Skin epidermis (tissue), 12 donors: Measurements from ENCODE around the gene TTC22.

ENCODE experiments used
- H3K27ac ChIP-seq, 21 experiments: fragments of 200-600 bp; sonication (generic) in 11 of 21; one replicate each; pipeline ENCODE4 v1.5.0; 2020; ENCODE audit warnings: mild to moderate bottlenecking in 3 of 21, inconsistent platforms in 2 of 21, moderate library complexity in 2 of 21
- H3K4me3 ChIP-seq, 7 experiments: fragments of 200-600 bp; sonication (generic) in 2 of 7; one replicate each; pipeline ENCODE4 v1.5.0; 2020; ENCODE audit warnings: inconsistent platforms in 2 of 7, mild to moderate bottlenecking in 2 of 7, moderate library complexity in 1 of 7

The TTC22 gene

GRCh38 chr1:54800899-54801759 lies at the start of gene TTC22:
Gene TTC22 (minus strand): TSS chr1:54801323. CDS start chr1:54801163, 160 bp downstream.
- peak within 1 kb of the TSS; percentile 45 to 94 (median 82) for H3K27ac ChIP-seq
- H3K4me3 ChIP-seq = peak within 1 kb of the TSS; percentile 49 to 61 (median 53)

DNA sequence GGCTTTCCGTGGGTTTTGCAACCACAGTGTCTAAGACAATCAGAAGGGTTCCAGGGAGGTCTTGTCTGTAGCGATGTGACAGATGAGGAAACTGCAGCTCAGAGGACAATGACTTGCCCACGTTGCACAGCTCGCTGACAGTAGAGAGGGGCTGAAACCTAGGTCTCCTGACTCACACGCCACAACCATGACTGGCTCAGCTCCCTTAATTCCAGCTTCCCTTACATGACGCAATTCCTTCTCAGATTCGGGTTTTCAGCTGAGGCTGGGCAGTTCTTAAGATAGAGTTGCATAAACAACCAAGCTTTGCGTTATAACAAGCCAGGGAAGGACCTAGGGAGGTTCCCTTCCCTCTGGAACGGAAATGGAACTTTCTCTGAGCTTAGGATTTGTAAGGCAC lies 49.6 kb upstream of the TTC22 start:
- peak overlapping the region in 12 of 21 experiments; percentile 19 to 78 (median 44) for H3K27ac ChIP-seq
- H3K4me3 ChIP-seq = no peak overlapping the region

GRCh38 chr1:54850069-54850730 lies 49.1 kb upstream of the TTC22 start:
- Histone ChIP-seq H3K4me3 (no peak overlapping the region), H3K27ac (peak overlapping the region in 9 of 21 experiments; percentile 21 to 68 (median 46))

GRCh38 chr1:54849219-54850068 lies 48.3 kb upstream of the TTC22 start:
- Histone ChIP-seq H3K27ac (peak overlapping the region in 5 of 21 experiments; percentile 21 to 68 (median 48)), H3K4me3 (no peak overlapping the region)

GRCh38 chr1:54848134-54848948 lies 47.2 kb upstream of the TTC22 start:
- no peak overlapping the region for H3K4me3 ChIP-seq
- H3K27ac ChIP-seq = no peak overlapping the region

- no peak overlapping the region for H3K27ac ChIP-seq
- no peak overlapping the region for H3K4me3 ChIP-seq
These were observed 45.7 kb upstream of the TTC22 start for GRCh38 chr1:54846716-54847284.

- no peak overlapping the region for H3K4me3 ChIP-seq
These were observed 45.2 kb upstream of the TTC22 start for GRCh38 chr1:54846301-54846700.

DNA sequence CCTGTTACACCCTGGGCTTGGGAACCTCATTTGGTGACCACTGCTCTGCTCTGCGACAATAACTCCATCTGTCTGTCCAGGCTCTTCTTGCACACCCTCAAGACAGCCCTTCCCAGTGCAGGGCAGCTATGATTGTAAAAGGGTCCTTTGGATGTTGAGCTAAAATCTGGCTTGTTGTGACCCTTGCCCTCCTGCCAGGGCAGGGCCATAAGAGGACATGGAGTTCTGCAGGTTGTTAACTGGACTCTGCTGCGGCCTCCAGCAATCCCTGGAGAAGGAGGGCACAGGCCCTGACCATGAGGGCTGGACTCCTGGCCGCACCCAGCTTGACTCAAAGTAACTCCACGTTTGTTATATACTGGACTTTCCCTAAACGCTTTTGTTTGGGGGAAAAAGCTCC lies 44.6 kb upstream of the TTC22 start:
- no peak overlapping the region for H3K4me3 ChIP-seq
- no peak overlapping the region for H3K27ac ChIP-seq

More at GRCh38 chr1:54846301-54846700, 45.2 kb upstream of the TTC22 start:
- H3K27ac ChIP-seq = no peak overlapping the region

GRCh38 chr1:54844564-54844963 lies 43.4 kb upstream of the TTC22 start:
- no peak overlapping the region for H3K4me3 ChIP-seq
- no peak overlapping the region for H3K27ac ChIP-seq

GRCh38 chr1:54843449-54843848 lies 42.3 kb upstream of the TTC22 start:
- Histone ChIP-seq H3K27ac (no peak overlapping the region), H3K4me3 (no peak overlapping the region)

DNA sequence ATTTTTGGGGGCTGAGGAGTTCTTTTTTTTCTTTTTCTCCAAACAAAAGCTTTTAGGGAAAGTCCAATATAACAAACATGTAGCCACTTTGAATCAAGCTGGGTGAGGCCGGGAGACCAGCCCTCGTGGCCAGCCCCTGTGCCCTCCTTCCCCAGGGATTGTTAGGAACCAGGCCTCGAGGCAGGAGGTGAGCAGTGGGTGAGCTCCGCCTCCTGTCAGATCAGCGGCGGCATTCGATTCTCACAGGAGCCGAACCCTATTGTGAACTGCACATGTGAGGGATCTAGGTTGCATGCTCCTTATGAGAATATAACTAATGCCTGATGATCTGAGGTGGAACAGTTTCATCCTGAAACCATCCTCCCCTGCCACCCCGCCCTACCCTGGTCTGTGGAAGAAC lies 41.8 kb upstream of the TTC22 start:
- no peak overlapping the region for H3K27ac ChIP-seq
- H3K4me3 ChIP-seq = no peak overlapping the region

GRCh38 chr1:54842206-54842915 lies 41.2 kb upstream of the TTC22 start:
- no peak overlapping the region for H3K27ac ChIP-seq

GRCh38 chr1:54839824-54840223 lies 38.7 kb upstream of the TTC22 start:
- Histone ChIP-seq H3K27ac (no peak overlapping the region), H3K4me3 (no peak overlapping the region)

More at GRCh38 chr1:54842206-54842915, 41.2 kb upstream of the TTC22 start:
- H3K4me3 ChIP-seq = no peak overlapping the region

GRCh38 chr1:54838565-54839180 lies 37.5 kb upstream of the TTC22 start:
- Histone ChIP-seq H3K4me3 (no peak overlapping the region), H3K27ac (no peak overlapping the region)

- Histone ChIP-seq H3K4me3 (no peak overlapping the region), H3K27ac (no peak overlapping the region)
These were observed 36.1 kb upstream of the TTC22 start for GRCh38 chr1:54837002-54837853.

DNA sequence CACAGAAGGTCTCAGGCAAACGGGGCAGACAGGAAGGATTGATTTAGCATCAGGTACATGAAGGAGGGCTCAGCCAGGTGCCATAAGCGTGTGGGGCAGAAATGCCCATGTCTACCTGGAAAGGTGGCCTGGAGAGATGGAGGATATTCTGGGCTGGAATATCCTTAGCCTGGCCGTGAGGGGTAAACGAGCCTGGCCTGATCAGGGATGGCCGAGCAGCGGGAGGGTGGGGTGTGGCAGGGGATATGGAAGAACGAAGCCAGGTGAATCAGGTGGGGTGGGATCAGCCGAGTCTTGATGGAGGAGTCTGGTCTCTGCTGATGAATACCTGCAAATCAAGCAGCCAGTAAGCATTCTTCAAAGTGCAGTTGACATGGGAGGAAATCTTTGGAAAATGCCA lies 35.5 kb upstream of the TTC22 start:
- no peak overlapping the region for H3K27ac ChIP-seq
- H3K4me3 ChIP-seq = no peak overlapping the region

GRCh38 chr1:54835970-54836369 lies 34.8 kb upstream of the TTC22 start:
- Histone ChIP-seq H3K4me3 (no peak overlapping the region), H3K27ac (no peak overlapping the region)
